ENCODE measurements around the gene DDX47.

DNA sequence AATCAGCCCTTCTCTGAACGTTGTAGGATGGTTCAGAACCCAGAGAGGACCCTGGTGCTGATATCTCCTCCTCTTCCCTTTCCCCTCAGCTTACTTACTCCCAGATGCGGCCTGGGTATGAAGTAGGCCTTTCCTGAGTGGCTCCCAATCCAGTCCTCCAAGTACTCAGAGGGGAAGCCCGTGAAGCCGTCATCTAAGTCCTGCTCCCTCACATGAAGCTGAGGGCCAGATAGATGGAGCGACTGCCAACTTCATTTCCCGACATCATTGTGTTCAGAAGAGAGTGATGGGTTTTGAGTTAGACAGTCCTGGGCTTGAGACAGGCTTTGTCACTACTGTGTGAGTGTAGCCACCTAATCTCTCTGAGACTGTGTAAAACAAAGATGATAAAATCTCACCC, 25.0 kb upstream of the DDX47 start:
- TF ChIP-seq CTCF (IDR thresholded peaks at IDR 0.05) (no peak), EP300 (IDR thresholded peaks at IDR 0.05) (no peak), POLR2AphosphoS5 (IDR thresholded peaks at IDR 0.05) (no peak)
